ENCODE data around the gene KAT6B.

Gene KAT6B

DNA sequence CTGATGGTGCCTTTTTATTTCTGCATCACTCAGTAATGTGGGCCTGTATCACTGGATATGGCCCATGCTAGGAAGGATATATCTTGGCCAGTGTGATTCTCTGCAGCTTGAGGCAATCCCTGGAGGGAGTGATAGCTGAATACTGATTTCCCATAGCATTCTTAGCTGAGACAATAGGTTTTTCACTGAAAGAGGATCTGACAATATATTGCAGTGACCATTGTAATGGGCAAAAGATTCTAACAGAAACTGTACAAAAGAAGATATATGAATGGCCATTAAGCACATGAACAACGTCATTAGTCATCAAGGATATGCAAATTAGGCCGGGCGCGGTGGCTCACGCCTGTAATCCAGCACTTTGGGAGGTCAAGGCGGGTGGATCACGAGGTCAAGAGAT, 117.8 kb downstream of the KAT6B start:
- TF ChIP-seq, protein P1, sequence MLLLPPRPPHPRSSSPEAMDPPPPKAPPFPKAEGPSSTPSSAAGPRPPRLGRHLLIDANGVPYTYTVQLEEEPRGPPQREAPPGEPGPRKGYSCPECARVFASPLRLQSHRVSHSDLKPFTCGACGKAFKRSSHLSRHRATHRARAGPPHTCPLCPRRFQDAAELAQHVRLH (tag by site-specific recombination; IDR thresholded peaks at IDR 0.05) = no peak
- no peak for TF ChIP-seq ZNF133 (tag by site-specific recombination; IDR thresholded peaks at IDR 0.05)
- TF ChIP-seq ZNF214 (tag by site-specific recombination; IDR thresholded peaks at IDR 0.05; ENCODE audit: borderline replicate concordance) = no peak
- no peak for TF ChIP-seq ZBTB7A (tag by site-specific recombination; IDR thresholded peaks at IDR 0.05; ENCODE audit: low read depth)
- no peak for TF ChIP-seq IKZF3 (tag by site-specific recombination; IDR thresholded peaks at IDR 0.05)
- no peak for TF ChIP-seq ZXDB (tag by site-specific recombination; IDR thresholded peaks at IDR 0.05)
- TF ChIP-seq OSR2 (tag by site-specific recombination; IDR thresholded peaks at IDR 0.05) = no peak
- TF ChIP-seq, protein P2, sequence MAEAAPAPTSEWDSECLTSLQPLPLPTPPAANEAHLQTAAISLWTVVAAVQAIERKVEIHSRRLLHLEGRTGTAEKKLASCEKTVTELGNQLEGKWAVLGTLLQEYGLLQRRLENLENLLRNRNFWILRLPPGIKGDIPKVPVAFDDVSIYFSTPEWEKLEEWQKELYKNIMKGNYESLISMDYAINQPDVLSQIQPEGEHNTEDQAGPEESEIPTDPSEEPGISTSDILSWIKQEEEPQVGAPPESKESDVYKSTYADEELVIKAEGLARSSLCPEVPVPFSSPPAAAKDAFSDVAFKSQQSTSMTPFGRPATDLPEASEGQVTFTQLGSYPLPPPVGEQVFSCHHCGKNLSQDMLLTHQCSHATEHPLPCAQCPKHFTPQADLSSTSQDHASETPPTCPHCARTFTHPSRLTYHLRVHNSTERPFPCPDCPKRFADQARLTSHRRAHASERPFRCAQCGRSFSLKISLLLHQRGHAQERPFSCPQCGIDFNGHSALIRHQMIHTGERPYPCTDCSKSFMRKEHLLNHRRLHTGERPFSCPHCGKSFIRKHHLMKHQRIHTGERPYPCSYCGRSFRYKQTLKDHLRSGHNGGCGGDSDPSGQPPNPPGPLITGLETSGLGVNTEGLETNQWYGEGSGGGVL (tag by site-specific recombination; IDR thresholded peaks at IDR 0.05) = no peak
- no peak for TF ChIP-seq ZNF146 (tag by site-specific recombination; IDR thresholded peaks at IDR 0.05)
- no peak for TF ChIP-seq ZNF76 (tag by site-specific recombination; IDR thresholded peaks at IDR 0.05; ENCODE audit: borderline replicate concordance, low read depth)
- no peak for TF ChIP-seq ZNF48 (tag by site-specific recombination; IDR thresholded peaks at IDR 0.05)
- no peak for TF ChIP-seq MEIS1 (CRISPR knock-in tag; IDR thresholded peaks at IDR 0.05; ENCODE audit: borderline replicate concordance)
- no peak for TF ChIP-seq ZNF837 (tag by site-specific recombination; IDR thresholded peaks at IDR 0.05)
- TF ChIP-seq ZNF24 (tag by site-specific recombination; IDR thresholded peaks at IDR 0.05) = no peak
- TF ChIP-seq REPIN1 (tag by site-specific recombination; IDR thresholded peaks at IDR 0.05; ENCODE audit: low read depth) = no peak
- TF ChIP-seq, protein P3, sequence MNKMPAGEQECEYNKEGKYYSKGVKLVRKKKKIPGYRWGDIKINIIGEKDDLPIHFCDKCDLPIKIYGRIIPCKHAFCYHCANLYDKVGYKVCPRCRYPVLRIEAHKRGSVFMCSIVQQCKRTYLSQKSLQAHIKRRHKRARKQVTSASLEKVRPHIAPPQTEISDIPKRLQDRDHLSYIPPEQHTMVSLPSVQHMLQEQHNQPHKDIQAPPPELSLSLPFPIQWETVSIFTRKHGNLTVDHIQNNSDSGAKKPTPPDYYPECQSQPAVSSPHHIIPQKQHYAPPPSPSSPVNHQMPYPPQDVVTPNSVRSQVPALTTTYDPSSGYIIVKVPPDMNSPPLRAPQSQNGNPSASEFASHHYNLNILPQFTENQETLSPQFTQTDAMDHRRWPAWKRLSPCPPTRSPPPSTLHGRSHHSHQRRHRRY (tag by site-specific recombination; IDR thresholded peaks at IDR 0.05) = no peak
- no peak for TF ChIP-seq TRIM28 (IDR thresholded peaks at IDR 0.05; ENCODE audit: borderline replicate concordance, low read length)
- no peaks in the 10 kb centered on the region for H3K9me3 ChIP-seq (ENCODE audit: control insufficient read depth, insufficient read depth, low read depth, low read length)
- ChIA-PET POLR2A (no interaction called here), CTCF (no interaction called here)
- H3K36me3 ChIP-seq (ENCODE audit: control insufficient read depth in 2 of 2, insufficient read depth in 1 of 2, low read length in 2 of 2) = no peaks in the 10 kb centered on the region
- no peak overlapping the region for H3K27ac ChIP-seq (ENCODE audit: extremely low read depth, low read depth, low read length)
- H3K4me1 ChIP-seq (ENCODE audit: control insufficient read depth, insufficient read depth, low read length) = peaks cover 24% of the 10 kb centered on the region
- H3K4me3 ChIP-seq (ENCODE audit: low read depth, low read length) = no peak overlapping the region

DNA sequence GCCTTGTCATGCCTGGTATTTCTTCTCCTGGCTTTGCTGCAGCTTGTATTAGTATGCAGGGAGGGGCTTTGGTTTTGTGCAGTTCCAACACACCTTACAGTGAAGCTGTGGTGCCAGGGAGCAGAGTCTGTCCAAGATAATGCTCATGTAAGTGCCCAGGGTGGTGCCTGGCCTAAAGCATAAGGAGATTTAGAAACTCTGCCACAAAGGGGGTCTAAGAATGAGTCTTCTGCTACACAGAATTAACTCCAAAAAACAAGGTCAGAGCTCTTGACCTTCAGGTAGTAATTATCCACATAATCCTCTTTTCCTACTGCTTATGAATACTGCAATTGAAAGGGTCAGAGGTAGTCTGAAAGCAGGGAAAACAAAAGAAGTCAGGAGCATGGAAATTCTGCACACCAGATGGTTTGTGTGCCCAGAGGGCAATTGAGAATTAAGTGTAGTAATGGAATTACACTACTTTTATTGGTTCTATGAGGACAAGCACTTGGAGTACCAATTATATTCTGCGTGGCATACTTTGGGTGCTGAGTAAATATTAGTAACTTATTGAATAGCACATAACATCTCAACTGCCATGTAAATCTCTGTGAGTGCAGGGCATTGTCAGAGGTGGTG, 121.5 kb downstream of the KAT6B start:
- Histone ChIP-seq H3K36me3 (ENCODE audit: control insufficient read depth in 2 of 2, insufficient read depth in 1 of 2, low read length in 2 of 2) (no peaks in the 10 kb centered on the region), H3K4me1 (ENCODE audit: control insufficient read depth, insufficient read depth, low read length) (peaks cover 35% of the 10 kb centered on the region), H3K27ac (ENCODE audit: extremely low read depth, low read depth, low read length) (peak overlapping the region; percentile 44), H3K9me3 (ENCODE audit: control insufficient read depth, insufficient read depth, low read depth, low read length) (no peaks in the 10 kb centered on the region), H3K4me3 (ENCODE audit: low read depth, low read length) (no peak overlapping the region)
- CTCF ChIA-PET = interaction anchor here (0.7 to 1.0 kb wide), 2 partner anchors 125 to 701 kb away, joined by 3 read pairs; no protein-coding TSS in a partner anchor
- POLR2A ChIA-PET = interaction anchor here (1.0 to 1.4 kb wide), 2 partner anchors 10 to 11 kb away, joined by 3 read pairs; no protein-coding TSS in a partner anchor
- TF ChIP-seq ZNF600 (tag by site-specific recombination; IDR thresholded peaks at IDR 0.05) (peak; percentile 96), ZNF174 (tag by site-specific recombination; IDR thresholded peaks at IDR 0.05) (no peak), ZNF670 (tag by site-specific recombination; IDR thresholded peaks at IDR 0.05; ENCODE audit: low read depth) (no peak), ZEB2 (tag by site-specific recombination; IDR thresholded peaks at IDR 0.05) (no peak), GLI2 (tag by site-specific recombination; IDR thresholded peaks at IDR 0.05; ENCODE audit: borderline replicate concordance, low read depth) (no peak), ZNF121 (tag by site-specific recombination; IDR thresholded peaks at IDR 0.05) (no peak), ZNF677 (tag by site-specific recombination; IDR thresholded peaks at IDR 0.05) (no peak), ZNF426 (tag by site-specific recombination; IDR thresholded peaks at IDR 0.05) (no peak), ZFP37 (tag by site-specific recombination; IDR thresholded peaks at IDR 0.05) (no peak), ZNF133 (tag by site-specific recombination; IDR thresholded peaks at IDR 0.05) (no peak), IKZF3 (tag by site-specific recombination; IDR thresholded peaks at IDR 0.05) (peak; percentile 66; the same call in 1 of the 2 replicates), BCL11A (tag by site-specific recombination; IDR thresholded peaks at IDR 0.05; ENCODE audit: low read depth) (no peak)
- TF ChIP-seq, protein P4, sequence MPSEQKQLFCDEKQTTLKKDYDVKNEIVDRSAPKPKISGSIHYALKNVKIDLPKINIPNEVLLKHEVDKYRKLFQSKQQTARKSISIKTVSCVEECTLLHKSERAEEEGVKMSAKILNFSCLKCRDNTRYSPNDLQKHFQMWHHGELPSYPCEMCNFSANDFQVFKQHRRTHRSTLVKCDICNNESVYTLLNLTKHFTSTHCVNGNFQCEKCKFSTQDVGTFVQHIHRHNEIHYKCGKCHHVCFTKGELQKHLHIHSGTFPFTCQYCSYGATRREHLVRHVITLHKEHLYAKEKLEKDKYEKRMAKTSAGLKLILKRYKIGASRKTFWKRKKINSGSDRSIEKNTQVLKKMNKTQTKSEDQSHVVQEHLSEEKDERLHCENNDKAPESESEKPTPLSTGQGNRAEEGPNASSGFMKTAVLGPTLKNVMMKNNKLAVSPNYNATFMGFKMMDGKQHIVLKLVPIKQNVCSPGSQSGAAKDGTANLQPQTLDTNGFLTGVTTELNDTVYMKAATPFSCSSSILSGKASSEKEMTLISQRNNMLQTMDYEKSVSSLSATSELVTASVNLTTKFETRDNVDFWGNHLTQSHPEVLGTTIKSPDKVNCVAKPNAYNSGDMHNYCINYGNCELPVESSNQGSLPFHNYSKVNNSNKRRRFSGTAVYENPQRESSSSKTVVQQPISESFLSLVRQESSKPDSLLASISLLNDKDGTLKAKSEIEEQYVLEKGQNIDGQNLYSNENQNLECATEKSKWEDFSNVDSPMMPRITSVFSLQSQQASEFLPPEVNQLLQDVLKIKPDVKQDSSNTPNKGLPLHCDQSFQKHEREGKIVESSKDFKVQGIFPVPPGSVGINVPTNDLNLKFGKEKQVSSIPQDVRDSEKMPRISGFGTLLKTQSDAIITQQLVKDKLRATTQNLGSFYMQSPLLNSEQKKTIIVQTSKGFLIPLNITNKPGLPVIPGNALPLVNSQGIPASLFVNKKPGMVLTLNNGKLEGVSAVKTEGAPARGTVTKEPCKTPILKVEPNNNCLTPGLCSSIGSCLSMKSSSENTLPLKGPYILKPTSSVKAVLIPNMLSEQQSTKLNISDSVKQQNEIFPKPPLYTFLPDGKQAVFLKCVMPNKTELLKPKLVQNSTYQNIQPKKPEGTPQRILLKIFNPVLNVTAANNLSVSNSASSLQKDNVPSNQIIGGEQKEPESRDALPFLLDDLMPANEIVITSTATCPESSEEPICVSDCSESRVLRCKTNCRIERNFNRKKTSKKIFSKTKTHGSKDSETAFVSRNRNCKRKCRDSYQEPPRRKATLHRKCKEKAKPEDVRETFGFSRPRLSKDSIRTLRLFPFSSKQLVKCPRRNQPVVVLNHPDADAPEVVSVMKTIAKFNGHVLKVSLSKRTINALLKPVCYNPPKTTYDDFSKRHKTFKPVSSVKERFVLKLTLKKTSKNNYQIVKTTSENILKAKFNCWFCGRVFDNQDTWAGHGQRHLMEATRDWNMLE (tag by site-specific recombination; conservative IDR thresholded peaks at IDR 0.05; ENCODE audit: low read depth) = no peak

Data from HEK293 (cell line).